ENCODE results near the gene PROZ.

The PROZ gene

GRCh38 chr13:113142876-113143275, 15.6 kb upstream of the PROZ start:
- DNase-seq, result no peak

- DNase-seq, result no peak
Measured at GRCh38 chr13:113143466-113144254, 14.8 kb upstream of the PROZ start.

GRCh38 chr13:113144255-113144629, 14.2 kb upstream of the PROZ start:
- no peak for DNase-seq

GRCh38 chr13:113145496-113145895, 13.0 kb upstream of the PROZ start:
- DNase-seq, result no peak

GRCh38 chr13:113145911-113146598, 12.4 kb upstream of the PROZ start:
- DNase-seq, result no peak

- no peak for DNase-seq
Measured at GRCh38 chr13:113146750-113147149, 11.7 kb upstream of the PROZ start.

- no peak for DNase-seq
Measured at GRCh38 chr13:113147206-113147605, 11.2 kb upstream of the PROZ start.

- DNase-seq, result no peak
Measured at GRCh38 chr13:113148407-113148806, 10.0 kb upstream of the PROZ start.

GRCh38 chr13:113148940-113149503, 9.4 kb upstream of the PROZ start:
- DNase-seq, result no peak

GRCh38 chr13:113149711-113150549, 8.5 kb upstream of the PROZ start:
- no peak for DNase-seq

GRCh38 chr13:113150550-113151365, 7.7 kb upstream of the PROZ start:
- DNase-seq, result no peak

- no peak for DNase-seq
Measured at GRCh38 chr13:113151745-113152690, 6.4 kb upstream of the PROZ start.

- DNase-seq, result no peak
Measured at GRCh38 chr13:113152691-113152983, 5.8 kb upstream of the PROZ start.

GRCh38 chr13:113152984-113153809, 5.3 kb upstream of the PROZ start:
- peak; percentile 19 for DNase-seq

GRCh38 chr13:113153810-113154748, 4.4 kb upstream of the PROZ start:
- peak; percentile 72 for DNase-seq

- DNase-seq, result no peak
Measured at GRCh38 chr13:113155201-113155600, 3.2 kb upstream of the PROZ start.

GRCh38 chr13:113155982-113156655, 2.3 kb upstream of the PROZ start:
- DNase-seq, result no peak

- no peak for DNase-seq
Measured at GRCh38 chr13:113157206-113157928, 1.1 kb upstream of the PROZ start.

All from activated CD4-positive, alpha-beta T cell treated with anti-CD3 and anti-CD28 coated beads, Interleukin-2, amount 50 U/mL, for 1 hour (primary cell).